OCI-LY7 (cell line): Measurements from ENCODE around the gene LCNL1. TPM values are rescaled to one million over a fixed set of nuclear protein-coding genes. Genes with fewer than 3 reads are reported as not detected.

Experiments used
- BruUV-seq: library from RNA; stranded (reverse); fragments of 400-500 nt; replicated peaks from 2 replicates; lab custom pipeline; 2021; lab: Mats Ljungman, UMichigan
- CTCF ChIA-PET: fragments of 300-600 bp; sonication (Branson Sonifier 250); formaldehyde crosslinking; loops from one replicate; lab custom pipeline; 2022; ENCODE audit warnings: antibody characterized with exemption; ENCODE audit not compliant: unreplicated experiment; lab: Charles Lee
- POLR2A ChIA-PET: fragments of 300-600 bp; sonication (Branson Sonifier 250); formaldehyde crosslinking; loops from one replicate; lab custom pipeline; 2022; ENCODE audit warnings: antibody characterized with exemption; lab: Charles Lee
- DNase-seq: peaks from one replicate; pipeline ENCODE4 v3.0.0-alpha.2; 2015; ENCODE audit warnings: low spot score
- H2AFZ ChIP-seq: fragments of 200-600 bp; sonication (generic), shearing (Covaris generic); 2 replicates; pipeline ENCODE4 v1.6.1; 2014; ENCODE audit warnings: mild to moderate bottlenecking, antibody characterized with exemption, low read length, moderate library complexity
- H3K27ac ChIP-seq: fragments of 200-600 bp; sonication (generic); 2 replicates; pipeline ENCODE4 v1.5.1; 2014; ENCODE audit warnings: mixed run types, low read depth, mild to moderate bottlenecking, moderate library complexity, low read length, inconsistent platforms; ENCODE audit not compliant: poor library complexity, severe bottlenecking
- H3K36me3 ChIP-seq: fragments of 200-600 bp; sonication (generic); 2 replicates; pipeline ENCODE4 v1.6.1; 2014; ENCODE audit warnings: mild to moderate bottlenecking, antibody characterized with exemption, low read length, moderate library complexity, mixed read lengths; ENCODE audit not compliant: insufficient read depth
- H3K4me1 ChIP-seq: fragments of 200-600 bp; sonication (generic); 2 replicates; pipeline ENCODE4 v1.5.1; 2014; ENCODE audit warnings: mild to moderate bottlenecking, low read length; ENCODE audit not compliant: insufficient read depth, poor library complexity, severe bottlenecking
- H3K4me2 ChIP-seq: fragments of 200-600 bp; sonication (generic); 2 replicates; pipeline ENCODE4 v1.6.1; 2014; ENCODE audit warnings: mild to moderate bottlenecking, low read length
- H3K4me3 ChIP-seq: fragments of 200-600 bp; sonication (generic); 2 replicates; pipeline ENCODE4 v1.5.1; 2014; ENCODE audit warnings: mild to moderate bottlenecking, low read depth, low read length; ENCODE audit not compliant: poor library complexity, severe bottlenecking
- H3K79me2 ChIP-seq: fragments of 200-600 bp; sonication (generic); 2 replicates; pipeline ENCODE4 v1.6.1; 2016; ENCODE audit warnings: low read depth, mild to moderate bottlenecking, low read length, moderate library complexity, mixed read lengths; ENCODE audit not compliant: insufficient read depth
- H3K9me2 ChIP-seq: fragments of 200-600 bp; sonication (generic); 2 replicates; pipeline ENCODE4 v1.6.1; 2016; ENCODE audit warnings: mild to moderate bottlenecking, low read length, mixed read lengths; ENCODE audit not compliant: insufficient read depth
- H3K9me3 ChIP-seq: fragments of 200-600 bp; sonication (generic); 2 replicates; pipeline ENCODE4 v1.6.1; 2014; ENCODE audit warnings: mild to moderate bottlenecking, mixed run types, low read length, mixed read lengths
- H4K20me1 ChIP-seq: fragments of 200-600 bp; sonication (generic); 2 replicates; pipeline ENCODE4 v1.6.1; 2014; ENCODE audit warnings: mild to moderate bottlenecking, antibody characterized with exemption, low read length, moderate library complexity, mixed read lengths; ENCODE audit not compliant: insufficient read depth
- CTCF ChIP-seq: fragments of 200-600 bp; sonication (generic); conservative IDR thresholded peaks from 2 replicates; pipeline ENCODE4 v1.5.1; 2014; ENCODE audit warnings: mild to moderate bottlenecking, antibody characterized with exemption, low read length, moderate library complexity, mixed read lengths
- EZH2phosphoT487 ChIP-seq: fragments of 200-600 bp; sonication (generic); IDR thresholded peaks from 2 replicates; pipeline ENCODE4 v1.6.1; 2018; ENCODE audit warnings: low read depth, borderline replicate concordance, mild to moderate bottlenecking, mixed run types, antibody characterized with exemption, low read length, moderate library complexity, mixed read lengths
- intact Hi-C: fragments of 100-400 bp; cut with micrococcal nuclease; formaldehyde crosslinking; loops from one replicate; pipeline ENCODE4 v1.10.0; 2022; ENCODE audit not compliant: unreplicated experiment
- total RNA-seq, 2 experiments: library from RNA; depleted of rRNA in 1 of 2; stranded (reverse); fragments of >200 nt in 1 of 2; shearing (Covaris generic) in 1 of 2; gene quantifications; 2 replicates each; pipeline ENCODE4 v1.2.3, GENCODE V29; 2014 to 2022

Gene LCNL1
- total RNA-seq, 2 experiments from 2014 or later, result not detected

GRCh38 chr9:136991993-136992818 lies 9.4 kb downstream of the LCNL1 start, which contains the start of gene PAXX:
TSS of gene PAXX (plus strand) at chr9:136992422. CDS start at chr9:136992444, 22 bp downstream.
- TF ChIP-seq CTCF (no peak), EZH2phosphoT487 (no peak)
- TSS peak; percentile 94 for BruUV-seq

GRCh38 chr9:136992819-136993369 lies 10.1 kb downstream of the LCNL1 start:
- DNase-seq, result no peak
- peak overlapping the region; percentile 60; the same call in 1 of the 2 replicates for H2AFZ ChIP-seq
- ChIA-PET CTCF (interaction anchor here (0.6 kb wide), 1 partner anchor 17 kb away, joined by 3 read pairs; no protein-coding TSS in a partner anchor), POLR2A (interaction anchor here (0.6 to 1.5 kb wide), 6 partner anchors 8 to 263 kb away, joined by 3 to 7 read pairs (median 4); partner anchors contain the start of gene LCNL1)
- peaks cover 35% of the 10 kb centered on the region for H3K4me1 ChIP-seq
- H3K4me2 ChIP-seq, result peak overlapping the region; percentile 94
- no peaks in the 10 kb centered on the region for H3K9me3 ChIP-seq
- peak overlapping the region; percentile 63 for H3K27ac ChIP-seq
- H3K4me3 ChIP-seq, result peak overlapping the region; percentile 79
- BruUV-seq, result no TSS peak
- H4K20me1 ChIP-seq, result no peaks in the 10 kb centered on the region
- no peaks in the 10 kb centered on the region for H3K9me2 ChIP-seq
- intact Hi-C loops, result loop anchor here (2.0 kb wide), 1 partner anchor 48 kb away; the partner anchor contains the start of genes C8G and FBXW5
- no peaks in the 10 kb centered on the region; the same call in 1 of the 2 replicates for H3K79me2 ChIP-seq
- H3K36me3 ChIP-seq, result 0 out of 2 replicates have a peak, but pooled peaks cover 3% of the 10 kb centered on the region
- TF ChIP-seq EZH2phosphoT487 (no peak), CTCF (no peak)

More at GRCh38 chr9:136991993-136992818, 9.4 kb downstream of the LCNL1 start, which contains the start of gene PAXX:
- Histone ChIP-seq H2AFZ (peak within 1 kb of the TSS; percentile 60), H3K36me3 (0 out of 2 replicates have a peak, but pooled peaks cover 3% of the 10 kb centered on the region), H3K4me3 (peak within 1 kb of the TSS; percentile 79), H3K79me2 (no peaks in the 10 kb centered on the region; the same call in 1 of the 2 replicates), H3K9me3 (no peaks in the 10 kb centered on the region), H3K9me2 (no peaks in the 10 kb centered on the region), H3K4me1 (peaks cover 28% of the 10 kb centered on the region), H3K27ac (peak within 1 kb of the TSS; percentile 63), H4K20me1 (no peaks in the 10 kb centered on the region), H3K4me2 (peak within 1 kb of the TSS; percentile 94)
- ChIA-PET POLR2A (interaction anchor here (0.5 to 1.5 kb wide), 9 partner anchors 9 to 462 kb away, joined by 3 to 7 read pairs (median 4); partner anchors contain the start of gene LCNL1), CTCF (interaction anchor here (0.6 kb wide), 2 partner anchors 17 to 32 kb away, joined by 3 to 14 read pairs; no protein-coding TSS in a partner anchor)
- intact Hi-C loops, result loop anchor here (2.0 kb wide), 1 partner anchor 47 kb away; the partner anchor contains the start of genes C8G and FBXW5
- DNase-seq, result peak; percentile 94
